HG02642 (cell line): ENCODE measurements around the gene ELOVL2.
"Not testable (repeated sequence)": the region's sequence is repeated elsewhere in the genome, so short reads cannot be mapped to it uniquely, and the experiment has no call there.

Source experiments
- ATAC-seq: cut with Tn5 transposase; IDR thresholded peaks from one replicate; pipeline ENCODE4 v1.9.1; 2021; ENCODE audit warnings: mild to moderate bottlenecking; ENCODE audit not compliant: unreplicated experiment, poor library complexity

Gene ELOVL2

GRCh38 chr6:10993896-10994295 lies 50.2 kb downstream of the ELOVL2 start:
- ATAC-seq, result no peak

GRCh38 chr6:10991115-10991514 lies 53.0 kb downstream of the ELOVL2 start:
- ATAC-seq, result no peak

- ATAC-seq, result no peak
These were observed 54.5 kb downstream of the ELOVL2 start for GRCh38 chr6:10989587-10989986.

DNA sequence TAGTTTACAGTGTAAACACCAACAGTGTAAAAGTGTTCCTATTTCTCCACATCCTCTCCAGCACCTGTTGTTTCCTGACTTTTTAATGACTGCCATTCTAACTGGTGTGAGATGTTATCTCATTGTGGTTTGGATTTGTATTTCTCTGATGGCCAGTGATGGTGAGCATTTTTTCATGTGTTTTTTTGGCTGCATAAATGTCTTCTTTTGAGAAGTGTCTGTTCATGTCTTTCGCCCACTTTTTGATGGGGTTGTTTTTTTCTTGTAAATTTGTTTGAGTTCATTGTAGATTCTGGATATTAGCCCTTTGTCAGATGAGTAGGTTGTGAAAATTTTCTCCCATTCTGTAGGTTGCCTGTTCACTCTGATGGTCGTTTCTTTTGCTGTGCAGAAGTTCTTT lies 59.1 kb downstream of the ELOVL2 start:
- not testable (repeated sequence) for ATAC-seq

GRCh38 chr6:10981409-10981808 lies 62.7 kb downstream of the ELOVL2 start:
- ATAC-seq, result no peak

DNA sequence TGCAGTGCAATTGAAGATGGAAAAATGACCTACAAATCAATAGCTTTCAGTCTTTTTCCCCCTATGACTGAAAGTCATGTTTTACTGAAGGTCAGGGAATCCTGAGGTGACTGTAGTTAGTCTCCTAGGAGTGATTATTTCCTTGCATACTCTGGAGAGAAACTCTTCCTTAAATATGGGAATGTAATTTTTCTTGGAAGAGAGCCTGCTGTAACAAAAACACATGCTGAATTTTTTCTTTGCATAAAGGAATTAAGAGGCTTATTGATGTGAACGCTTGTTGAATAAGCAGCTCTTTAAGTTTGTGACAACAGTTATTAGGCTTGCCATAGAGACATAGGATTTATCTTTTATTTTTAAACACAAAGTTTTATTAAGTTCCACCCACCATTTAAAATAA lies 64.5 kb downstream of the ELOVL2 start:
- no peak for ATAC-seq

DNA sequence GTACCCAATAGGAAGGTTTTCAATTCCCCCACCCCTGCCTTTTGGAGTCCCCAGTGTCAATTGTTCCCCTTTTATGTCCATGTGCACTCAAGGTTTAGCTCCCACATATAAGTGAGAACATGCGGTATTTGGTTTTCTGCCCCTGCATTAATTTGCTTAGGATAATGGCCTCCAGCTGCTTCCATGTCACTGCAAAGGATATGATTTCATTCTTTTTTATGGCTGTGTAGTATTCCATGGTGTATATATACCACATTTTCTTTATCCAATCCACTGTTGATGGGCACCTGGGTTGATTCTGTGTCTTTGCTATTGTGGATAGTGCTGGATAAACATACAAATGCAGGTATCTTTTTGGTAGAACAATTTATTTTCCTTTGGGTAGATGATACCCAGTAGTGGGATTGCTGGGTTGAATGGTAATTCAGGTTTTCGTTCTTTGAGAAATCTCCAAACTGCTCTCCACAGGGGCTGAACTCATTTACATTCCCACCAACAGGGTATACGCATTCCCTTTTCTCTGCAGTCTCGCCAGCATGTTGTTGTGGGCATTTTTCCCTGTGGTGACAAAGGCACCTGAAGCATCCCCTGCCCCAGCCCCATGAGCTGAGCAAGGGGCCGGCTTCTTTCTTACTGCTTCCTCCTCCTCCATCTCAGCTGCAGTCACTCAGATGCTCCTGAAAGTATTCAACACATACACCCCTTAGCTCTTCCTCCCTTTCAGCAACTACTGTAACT lies 66.7 kb downstream of the ELOVL2 start:
- ATAC-seq, result no peak

GRCh38 chr6:10976571-10976970 lies 67.5 kb downstream of the ELOVL2 start:
- ATAC-seq, result no peak

DNA sequence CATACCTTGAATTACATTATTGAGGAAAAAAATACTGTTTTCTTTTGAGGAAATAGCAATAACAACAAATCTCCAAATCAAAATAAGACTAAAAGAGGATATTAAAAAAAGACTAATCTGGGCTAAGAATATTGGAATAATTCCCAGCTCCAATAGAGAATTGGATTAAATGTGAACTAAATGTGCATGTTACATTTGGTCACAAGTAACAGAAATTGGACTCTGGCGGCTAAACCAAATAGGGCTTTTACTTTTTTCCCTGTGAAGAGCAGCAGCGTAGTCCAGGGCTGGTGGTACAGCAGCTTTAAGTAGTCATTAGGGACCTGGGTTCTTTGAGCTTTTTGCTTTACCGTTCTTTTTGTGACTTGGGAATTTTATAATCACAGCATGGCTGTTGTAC lies 71.9 kb downstream of the ELOVL2 start:
- no peak for ATAC-seq

GRCh38 chr6:10970731-10971130 lies 73.4 kb downstream of the ELOVL2 start:
- no peak for ATAC-seq

- no peak for ATAC-seq
These were observed 75.3 kb downstream of the ELOVL2 start for GRCh38 chr6:10968776-10969175.

GRCh38 chr6:10964684-10965083 lies 79.4 kb downstream of the ELOVL2 start:
- ATAC-seq, result peak; percentile 85

- peak; percentile 16 for ATAC-seq
These were observed 81.0 kb downstream of the ELOVL2 start for GRCh38 chr6:10963113-10963512.

- ATAC-seq, result peak; percentile 53
These were observed 81.4 kb downstream of the ELOVL2 start for GRCh38 chr6:10962673-10963072.

- no peak for ATAC-seq
These were observed 82.3 kb downstream of the ELOVL2 start for GRCh38 chr6:10961837-10962236.

GRCh38 chr6:10960171-10960570 lies 83.9 kb downstream of the ELOVL2 start:
- no peak for ATAC-seq

DNA sequence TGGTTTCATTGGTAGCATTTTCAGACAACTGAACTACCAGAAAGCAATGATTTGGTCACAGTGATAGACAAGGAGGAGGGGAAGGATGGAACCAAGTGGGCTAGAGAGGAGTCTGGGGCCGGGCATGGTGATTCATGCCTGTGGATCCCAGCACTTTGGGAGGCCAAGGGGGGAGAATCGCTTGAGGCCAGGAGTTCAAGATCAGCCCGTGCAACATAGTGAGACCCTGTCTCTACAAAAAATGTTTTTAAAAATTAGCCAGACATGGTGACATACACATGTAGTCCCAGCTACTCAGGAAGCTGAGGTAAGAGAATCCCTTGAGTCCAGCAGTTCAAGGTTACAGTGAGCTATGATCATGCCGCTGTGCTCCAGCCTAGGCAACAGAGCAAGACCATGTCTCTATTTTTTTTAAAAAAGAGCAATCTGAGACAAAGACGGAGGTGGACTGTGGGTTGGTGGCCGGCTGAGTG lies 86.7 kb downstream of the ELOVL2 start:
- no peak for ATAC-seq

GRCh38 chr6:10956776-10957175 lies 87.3 kb downstream of the ELOVL2 start:
- ATAC-seq, result no peak

- peak; percentile 91 for ATAC-seq
These were observed 89.5 kb downstream of the ELOVL2 start for GRCh38 chr6:10954590-10955010.

DNA sequence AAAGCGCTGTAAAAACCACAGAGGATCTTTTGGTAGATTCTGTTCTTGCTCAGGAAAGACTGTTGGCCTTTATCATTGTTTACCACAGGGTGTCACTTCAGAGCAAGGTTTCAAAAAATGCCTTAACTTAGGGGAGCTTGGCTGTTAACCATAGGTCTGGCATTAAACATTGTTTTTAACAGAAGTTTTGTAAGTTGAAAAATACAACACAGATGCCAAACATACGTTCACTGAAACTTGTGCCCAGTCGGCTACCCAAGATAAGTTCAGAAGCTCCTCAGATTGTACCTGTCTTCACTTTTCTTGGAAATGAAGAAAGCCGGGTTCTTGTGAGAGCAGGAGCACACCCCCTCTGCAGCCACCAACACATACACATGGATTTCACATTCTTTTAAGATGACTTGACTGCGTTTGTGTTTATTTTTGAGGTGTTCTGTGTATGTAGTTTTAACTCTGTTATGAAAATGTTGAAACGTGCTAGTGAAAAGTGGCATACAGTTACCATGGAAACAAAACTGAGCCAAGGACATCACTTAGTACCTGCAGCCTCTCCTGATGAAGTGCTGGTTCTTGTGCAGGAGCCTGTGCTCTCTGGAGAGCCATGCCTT lies 92.3 kb downstream of the ELOVL2 start:
- ATAC-seq, result no peak

GRCh38 chr6:10949579-10950490 lies 94.3 kb downstream of the ELOVL2 start:
- ATAC-seq, result no peak
